SIG-M5 treated with dmso at 0.1 percent for 504 hours (cell line): ENCODE measurements around the gene RPS6KB2.
"Not testable (repeated sequence)": the region's sequence is repeated elsewhere in the genome, so short reads cannot be mapped to it uniquely, and the experiment has no call there.

Experiments
- DNase-seq: peaks from one replicate; lab custom pipeline; 2025; ENCODE audit not compliant: unreplicated experiment; lab: John Stamatoyannopoulos, UW

RPS6KB2 gene

GRCh38 chr11:67427364-67427859 lies 882 bp upstream of the RPS6KB2 start:
- DNase-seq = not testable (repeated sequence)

GRCh38 chr11:67429038-67429668 lies 859 bp downstream of the RPS6KB2 start:
- no peak for DNase-seq

GRCh38 chr11:67429722-67430121 lies 1.4 kb downstream of the RPS6KB2 start:
- DNase-seq = no peak

GRCh38 chr11:67431346-67432249 lies 3.3 kb downstream of the RPS6KB2 start:
- no peak for DNase-seq

GRCh38 chr11:67432655-67433349 lies 4.5 kb downstream of the RPS6KB2 start:
- DNase-seq = no peak

GRCh38 chr11:67433536-67434394 lies 5.5 kb downstream of the RPS6KB2 start:
- no peak for DNase-seq

GRCh38 chr11:67434395-67434881 lies 6.1 kb downstream of the RPS6KB2 start:
- DNase-seq = no peak

GRCh38 chr11:67435031-67435726 lies 6.9 kb downstream of the RPS6KB2 start:
- no peak for DNase-seq

- no peak for DNase-seq
Measured at GRCh38 chr11:67435727-67436458, 7.6 kb downstream of the RPS6KB2 start.

GRCh38 chr11:67436459-67437081 lies 8.3 kb downstream of the RPS6KB2 start:
- no peak for DNase-seq

GRCh38 chr11:67437082-67437808 lies 9.0 kb downstream of the RPS6KB2 start, which contains the start of gene PTPRCAP:
TSS of gene PTPRCAP (minus strand) at chr11:67437682. CDS start at chr11:67437619, 63 bp downstream.
- DNase-seq = no peak

- DNase-seq = no peak
Measured at GRCh38 chr11:67437809-67438157, 9.5 kb downstream of the RPS6KB2 start.

GRCh38 chr11:67438158-67438902 lies 10.0 kb downstream of the RPS6KB2 start:
- DNase-seq = no peak

- peak; percentile 4 for DNase-seq
Measured at GRCh38 chr11:67439321-67440228, 11.3 kb downstream of the RPS6KB2 start.

GRCh38 chr11:67440229-67441097 lies 12.2 kb downstream of the RPS6KB2 start:
- DNase-seq = no peak
